Activated T-cell treated with anti-CD3 and anti-CD28 coated beads for 48 hours (primary cell): Measurements from ENCODE around the gene VKORC1.
"Not testable (repeated sequence)": the region's sequence is repeated elsewhere in the genome, so short reads cannot be mapped to it uniquely, and the experiment has no call there.

ENCODE experiments used
- DNase-seq: peaks from one replicate; pipeline ENCODE4 v3.0.0-alpha.2; 2020; ENCODE audit warnings: low read depth

VKORC1 gene

DNA sequence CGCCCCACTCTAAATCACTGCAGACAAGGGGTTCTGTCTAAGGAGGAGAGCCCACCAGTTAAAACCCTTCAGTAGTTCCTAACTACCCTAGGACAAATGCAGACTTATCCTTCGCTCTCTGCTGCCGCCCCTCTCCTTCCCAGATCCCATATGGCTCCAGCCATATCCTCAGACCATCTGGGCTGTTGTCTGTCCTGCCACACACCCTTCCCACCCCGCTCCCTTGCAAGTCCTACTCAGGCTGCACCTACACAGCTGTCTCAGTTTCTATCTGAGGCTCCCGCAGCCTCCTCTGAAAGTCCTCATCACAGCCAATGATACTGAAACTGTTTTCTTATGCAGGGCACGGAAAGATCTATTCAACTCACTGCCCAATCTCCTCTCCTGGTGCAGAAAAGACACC lies 12.9 kb upstream of the VKORC1 start:
- DNase-seq: peak; percentile 36

DNA sequence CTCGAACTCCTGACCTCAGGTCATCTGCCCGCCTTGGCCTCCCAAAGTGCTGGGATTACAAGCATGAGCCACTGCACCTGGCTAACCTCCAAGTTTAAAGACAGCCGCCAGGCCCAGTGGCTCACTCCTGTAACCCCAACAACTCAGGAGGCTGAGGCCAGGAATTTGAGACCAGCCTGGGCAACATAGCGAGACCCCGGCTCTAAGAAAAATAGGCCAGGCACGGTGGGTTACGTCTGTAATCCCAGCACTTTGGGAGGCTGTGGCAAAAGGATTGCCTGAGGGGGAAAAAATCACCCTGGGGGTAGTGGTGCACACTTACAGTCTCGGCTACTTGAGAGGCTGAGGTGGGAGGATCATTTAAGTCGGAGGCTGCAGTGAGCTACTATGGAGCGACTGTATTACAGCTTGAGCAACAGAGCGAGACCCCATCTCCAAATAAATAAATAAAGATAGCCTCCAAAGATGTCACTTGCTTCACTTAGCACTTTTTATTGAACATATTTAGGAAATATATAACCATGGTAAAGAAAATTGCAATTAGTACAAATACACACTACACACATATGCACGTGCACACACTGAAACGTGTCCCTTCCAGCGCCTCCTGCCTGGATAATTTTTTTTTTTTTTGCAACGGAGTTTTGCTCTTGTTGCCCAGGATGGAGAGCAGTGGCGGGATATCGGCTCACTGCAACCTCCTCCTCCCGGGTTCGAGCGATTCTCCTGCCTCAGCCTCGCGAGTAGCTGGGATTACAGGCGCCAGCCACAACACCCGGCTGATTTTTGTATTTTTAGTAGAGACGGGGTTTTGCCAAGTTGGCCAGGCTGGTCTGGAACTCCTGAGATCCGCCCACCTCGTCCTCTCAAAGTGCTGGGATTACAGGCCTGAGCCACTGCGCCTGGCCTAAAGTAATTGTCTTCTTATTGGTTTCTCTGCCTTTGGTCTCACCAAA lies 12.2 kb upstream of the VKORC1 start:
- DNase-seq: no peak

DNA sequence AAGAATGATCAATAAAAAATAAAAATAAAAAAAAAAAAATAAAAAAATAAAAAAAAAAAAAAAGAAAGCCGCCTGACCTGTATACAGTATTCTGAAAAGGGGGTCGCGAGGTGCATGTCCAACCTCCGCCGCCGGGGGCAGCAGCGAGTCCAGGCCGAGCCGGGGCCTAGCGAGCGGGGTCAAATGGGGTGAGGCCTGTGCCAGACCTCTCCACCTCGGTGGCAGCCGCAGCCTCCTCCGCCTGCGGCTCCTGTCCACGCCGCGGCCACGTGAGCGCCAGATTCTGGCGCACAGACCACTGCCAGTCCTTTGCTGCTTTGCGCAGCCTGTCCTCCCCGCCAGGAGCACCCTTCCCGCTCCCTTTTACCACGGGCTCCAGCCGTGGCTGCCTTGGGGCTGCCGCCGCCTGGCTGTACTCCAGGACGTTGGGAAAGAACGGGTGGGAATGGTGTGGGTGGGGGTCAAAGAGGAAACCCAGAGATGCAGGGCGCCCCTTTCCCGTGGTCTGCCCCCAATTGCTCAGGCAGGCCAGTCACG lies 11.1 kb upstream of the VKORC1 start:
- DNase-seq: peak; percentile 85

DNA sequence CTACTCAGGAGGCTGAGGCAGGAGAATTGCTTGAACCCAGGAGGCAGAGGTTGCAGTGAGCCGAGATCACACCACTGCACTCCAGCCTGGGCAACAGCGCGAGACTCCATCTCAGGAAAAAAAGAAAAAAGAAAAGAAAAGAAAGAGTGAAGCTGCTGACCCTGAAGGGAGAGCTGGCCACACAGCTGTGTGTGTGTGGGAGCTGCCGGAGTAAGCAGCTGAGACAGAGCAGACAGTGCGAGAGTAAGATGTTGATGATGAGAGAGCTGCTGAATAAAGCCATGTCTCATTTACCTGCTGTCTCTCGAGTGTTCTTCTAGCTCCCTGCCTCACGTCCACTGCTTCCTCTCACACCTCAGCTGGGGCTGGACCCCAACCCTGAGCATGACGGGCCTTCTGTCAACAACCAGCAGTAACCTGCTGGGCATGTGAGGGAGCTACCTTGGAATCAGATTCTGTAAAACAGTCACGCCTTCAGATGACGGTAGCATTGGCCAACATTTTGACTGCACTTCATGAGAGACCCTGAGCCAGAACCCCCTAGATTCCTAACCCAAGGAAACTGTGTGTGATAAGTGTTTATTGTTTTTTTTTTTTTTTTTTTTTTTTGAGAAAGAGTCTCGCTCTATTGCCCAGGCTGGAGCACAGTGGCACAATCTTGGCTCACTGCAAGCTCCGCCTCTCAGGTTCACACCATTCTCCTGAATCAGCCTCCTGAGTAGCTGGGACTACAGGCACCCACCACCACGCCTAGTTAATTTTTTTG lies 6.5 kb upstream of the VKORC1 start:
- DNase-seq: not testable (repeated sequence)

DNA sequence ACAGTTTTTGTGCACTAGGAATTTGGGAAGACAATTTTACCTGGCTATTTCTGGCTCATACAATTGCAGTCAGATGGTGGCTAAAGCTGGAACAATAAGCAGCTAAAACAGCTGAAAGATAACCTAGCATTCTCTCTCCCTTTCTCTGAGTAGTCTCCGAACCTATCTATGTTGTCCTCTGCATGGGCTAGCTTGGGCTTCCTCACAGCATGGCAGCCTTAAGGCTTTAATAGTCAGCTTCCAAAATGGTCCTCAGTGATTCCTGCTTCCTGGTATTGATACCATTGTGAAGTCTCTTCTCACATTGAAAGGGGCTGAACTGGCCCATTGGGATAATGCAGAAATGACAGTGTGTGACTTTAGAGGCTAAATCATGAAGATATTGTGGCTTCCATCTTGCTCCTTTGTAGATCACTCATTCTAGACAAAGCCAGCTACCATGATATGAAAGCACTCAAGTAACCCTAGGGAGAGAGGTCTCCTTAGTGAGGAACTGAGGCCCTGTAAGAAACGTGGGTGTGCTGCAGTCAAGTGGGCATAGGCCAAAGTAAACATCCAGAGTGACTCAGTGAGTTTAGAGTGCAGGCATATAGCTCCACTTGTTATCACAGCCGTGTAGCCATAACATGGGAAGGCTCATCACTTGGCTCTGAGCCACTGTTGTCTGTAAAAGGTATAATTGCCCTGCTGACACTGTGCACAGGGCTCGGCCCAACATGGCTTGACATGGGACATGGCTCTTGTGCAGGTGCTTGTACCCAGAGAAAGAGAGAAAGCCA lies 5.5 kb upstream of the VKORC1 start:
- no peak for DNase-seq

DNA sequence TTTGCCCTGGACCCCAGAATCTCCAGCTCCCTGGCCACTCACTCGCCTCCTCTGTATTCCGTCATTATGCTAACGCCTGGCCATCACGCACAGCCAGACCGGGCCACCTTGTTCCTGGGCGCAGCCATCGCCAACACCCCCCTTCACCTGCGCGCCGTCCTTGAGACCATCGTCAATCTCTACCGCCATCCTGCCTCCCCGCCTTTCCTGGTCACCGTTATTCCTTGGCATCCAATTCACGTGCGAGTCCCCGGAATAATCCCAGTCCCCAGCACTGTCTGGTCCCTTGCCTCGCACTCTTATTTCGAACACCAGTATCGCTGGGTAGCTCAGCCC lies 541 bp downstream of the VKORC1 start:
- no peak for DNase-seq

DNA sequence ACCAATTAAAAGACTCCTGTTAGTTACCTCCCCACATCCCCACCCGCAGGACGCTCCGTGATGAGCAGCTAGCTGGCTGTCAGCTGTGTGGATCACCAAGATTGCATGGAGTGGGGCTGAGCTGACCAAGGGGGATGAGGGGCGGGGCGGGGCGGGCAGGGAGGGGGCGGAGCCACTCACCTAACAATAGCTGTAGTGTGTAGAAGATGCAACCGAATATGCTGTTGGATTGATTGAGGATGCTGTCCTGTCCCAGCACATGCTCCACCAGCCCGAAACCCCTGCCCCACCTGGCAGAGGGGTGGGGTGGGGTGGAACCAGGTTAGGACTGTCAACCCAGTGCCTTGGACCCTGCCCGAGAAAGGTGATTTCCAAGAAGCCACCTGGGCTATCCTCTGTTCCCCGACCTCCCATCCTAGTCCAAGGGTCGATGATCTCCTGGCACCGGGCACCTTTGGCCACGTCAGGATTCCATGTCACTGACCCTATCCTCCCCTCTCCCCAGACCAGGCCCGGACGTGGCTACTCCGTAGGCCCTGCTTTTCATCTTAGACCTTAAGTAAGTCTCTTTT lies 1.4 kb downstream of the VKORC1 start:
- no peak for DNase-seq

DNA sequence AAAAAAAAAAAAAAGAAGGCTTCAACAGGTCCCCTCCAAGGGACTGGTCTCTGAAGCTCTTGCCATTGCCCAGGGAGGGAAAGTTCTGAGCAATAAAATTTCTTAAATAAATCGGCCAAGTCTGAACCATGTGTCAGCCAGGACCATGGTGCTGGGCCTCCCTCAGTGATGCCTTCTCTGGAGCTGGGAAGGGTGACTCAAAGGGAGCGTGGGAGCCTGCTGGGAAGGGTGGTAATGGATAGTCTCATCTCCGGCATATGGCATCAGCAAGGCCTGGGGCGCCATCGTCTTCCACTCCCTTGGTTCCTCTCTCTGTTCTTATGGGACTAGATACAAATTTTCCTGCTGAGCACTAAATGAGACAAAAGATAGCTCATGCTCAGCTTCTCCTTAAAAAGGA lies 2.3 kb downstream of the VKORC1 start:
- DNase-seq: no peak

DNA sequence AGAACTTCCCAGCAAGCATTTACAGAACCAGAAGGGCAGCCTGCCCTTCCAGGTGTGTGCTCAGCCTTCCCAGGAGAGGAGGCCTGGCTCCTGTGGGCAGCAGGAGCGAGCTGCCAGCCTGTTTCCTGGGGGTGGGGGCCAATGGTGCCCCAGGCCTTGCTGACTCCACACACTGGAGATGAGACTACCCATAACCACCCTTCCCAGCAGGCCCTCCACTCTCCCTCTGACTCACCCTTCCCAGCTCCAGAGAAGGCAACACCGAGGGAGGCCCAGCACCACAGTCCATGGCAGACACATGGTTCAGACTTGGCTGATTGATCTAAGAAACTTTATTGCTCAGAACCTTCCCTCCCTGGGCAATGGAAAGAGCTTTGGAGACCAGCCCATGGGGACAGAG lies 4.1 kb downstream of the VKORC1 start:
- DNase-seq: no peak

DNA sequence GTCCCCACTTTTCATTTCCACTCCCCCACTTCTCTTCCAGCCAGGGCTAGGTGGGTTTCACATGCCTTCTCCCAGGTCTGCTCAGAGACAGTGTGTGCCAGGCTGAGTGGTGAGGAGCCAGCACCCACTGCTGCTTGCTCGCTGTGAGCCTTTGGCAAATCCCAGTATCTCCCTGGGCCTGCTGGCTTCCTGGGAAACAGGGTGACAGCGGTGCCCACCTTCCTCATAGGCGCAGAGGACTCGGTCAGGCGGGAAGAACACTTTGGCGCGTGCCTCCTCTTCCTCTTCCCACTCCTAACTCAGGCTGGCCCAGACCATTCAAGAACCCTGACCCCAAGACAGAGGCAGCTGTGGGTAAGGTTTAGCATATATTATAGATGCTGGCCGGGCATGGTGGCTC lies 5.4 kb downstream of the VKORC1 start:
- no peak for DNase-seq

DNA sequence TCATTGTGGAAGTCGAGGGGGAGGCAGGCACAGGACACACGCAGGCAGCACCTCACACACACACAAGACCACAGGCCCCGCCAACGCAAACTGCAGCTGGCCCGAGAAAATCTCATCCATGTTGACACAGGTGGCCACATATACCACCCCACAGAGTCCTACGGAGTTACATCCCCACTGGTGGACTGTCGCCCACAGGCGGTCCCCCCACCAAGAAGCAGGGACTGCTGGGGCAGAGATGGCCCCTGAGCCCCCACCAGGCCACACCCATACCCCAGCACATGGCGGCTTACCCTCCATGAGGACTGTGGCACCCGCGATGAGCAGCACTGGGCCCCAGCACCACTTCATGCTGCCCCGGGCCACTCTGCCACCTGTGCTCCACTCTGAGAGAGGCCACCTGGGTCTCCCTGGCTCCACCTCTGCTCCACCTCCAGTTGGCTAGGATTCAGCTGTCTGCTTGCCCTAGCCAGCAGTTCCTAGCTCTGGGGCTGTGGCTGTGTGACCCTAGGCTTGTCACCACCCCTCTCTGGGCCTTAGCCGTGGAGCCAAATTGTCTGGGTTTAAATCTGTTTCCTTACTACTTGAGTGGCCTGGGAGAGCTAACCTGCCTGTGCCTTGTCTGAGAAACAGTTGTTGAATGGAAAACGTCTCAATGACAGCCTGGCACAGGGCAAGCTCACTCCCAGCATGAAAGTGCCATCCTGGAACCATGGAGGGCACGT lies 6.0 kb downstream of the VKORC1 start, which contains the start of gene PRSS53:
Gene PRSS53, minus strand, starts transcription at position 485 of the 725 bp plus-strand sequence. Its CDS starts 134 bp downstream, at position 351.
- DNase-seq: no peak

DNA sequence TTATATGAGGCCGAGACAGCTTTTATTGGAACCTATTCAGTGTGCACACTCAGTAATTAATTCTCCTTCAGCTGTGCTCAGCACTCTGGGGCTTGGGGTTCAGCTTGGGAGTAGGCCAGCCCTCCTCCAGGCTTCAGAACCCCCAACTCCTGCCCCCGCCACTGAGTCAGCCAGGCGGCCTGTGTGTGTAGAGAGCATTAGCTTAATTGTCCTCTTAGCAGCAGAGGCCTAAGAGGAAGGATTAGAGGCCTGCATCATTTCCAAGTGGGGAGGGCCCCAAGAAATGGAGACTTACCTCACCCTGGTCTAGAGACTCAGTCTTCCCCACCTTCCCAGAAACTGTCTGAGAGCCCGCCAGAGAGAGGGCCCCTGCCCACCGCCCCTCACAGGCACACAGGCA lies 6.6 kb downstream of the VKORC1 start:
- DNase-seq: no peak

DNA sequence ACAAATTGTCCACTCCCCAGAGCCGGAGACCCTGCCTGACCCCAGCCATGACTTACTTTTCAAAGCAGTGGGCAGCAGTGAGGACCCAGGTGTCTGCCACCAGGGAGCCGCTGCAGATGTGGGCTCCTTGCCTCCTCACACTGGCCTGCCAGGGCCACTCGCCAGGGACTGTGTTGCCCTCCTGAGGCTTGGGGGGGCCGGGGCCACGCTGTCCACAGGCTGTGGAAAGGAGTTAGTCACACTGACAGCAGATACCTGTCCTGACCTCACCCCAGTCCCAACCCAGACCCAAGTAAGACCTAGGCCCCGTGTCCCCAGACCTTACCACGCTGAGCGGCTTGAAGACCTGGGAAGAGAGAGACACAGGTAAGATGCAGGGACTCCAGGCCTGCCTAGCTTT lies 7.1 kb downstream of the VKORC1 start:
- no peak for DNase-seq

DNA sequence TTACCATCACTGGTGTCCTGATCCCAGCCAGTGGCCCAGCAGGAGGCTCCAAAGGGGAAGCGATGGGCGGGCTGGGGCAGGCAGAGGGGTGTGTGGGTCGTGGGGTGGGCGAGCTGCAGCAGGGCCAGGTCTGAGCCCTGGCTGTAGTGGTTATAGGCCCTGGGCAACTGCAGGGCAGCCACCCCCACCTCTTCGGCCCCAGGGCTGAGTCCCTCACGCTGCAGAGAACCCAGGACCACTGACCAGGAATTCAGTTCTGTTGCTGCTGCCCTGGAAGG lies 8.0 kb downstream of the VKORC1 start:
- no peak for DNase-seq

DNA sequence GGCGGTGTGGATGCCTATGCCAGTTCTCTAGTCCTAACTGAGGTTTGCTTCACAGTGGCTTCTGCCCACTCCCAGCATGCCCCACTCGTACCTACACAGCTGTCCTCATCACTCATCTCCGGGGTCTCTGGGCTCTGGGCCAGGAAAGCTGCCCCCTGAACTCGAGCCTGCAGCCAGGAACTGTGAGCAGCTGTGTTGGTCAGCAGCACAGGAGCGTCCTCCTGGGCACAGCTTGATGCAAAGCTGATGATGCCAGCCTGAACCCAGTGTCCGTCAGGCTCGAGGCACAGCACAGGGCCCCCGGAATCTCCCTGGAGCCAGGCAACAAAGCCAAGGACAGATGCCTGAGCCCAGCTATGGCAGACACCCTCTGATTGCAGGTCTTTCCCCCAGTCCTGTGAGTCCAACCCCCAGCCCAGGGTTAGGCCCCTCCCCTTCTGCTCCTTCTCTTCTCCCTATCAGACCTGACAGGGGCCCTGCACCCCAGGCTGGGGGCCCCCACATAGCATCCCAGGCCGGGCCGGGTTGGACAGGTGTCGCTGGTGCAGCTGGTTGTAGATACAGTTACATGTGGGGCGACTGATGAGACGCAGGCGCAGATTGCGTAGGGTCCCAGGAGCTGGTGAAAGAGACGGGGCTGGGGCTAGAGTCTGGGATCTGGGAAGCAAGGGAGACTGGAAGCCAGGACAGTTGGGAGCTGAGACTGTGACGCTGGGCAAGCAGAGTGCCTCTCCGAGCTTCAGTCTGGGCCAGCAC lies 8.5 kb downstream of the VKORC1 start:
- DNase-seq: no peak

DNA sequence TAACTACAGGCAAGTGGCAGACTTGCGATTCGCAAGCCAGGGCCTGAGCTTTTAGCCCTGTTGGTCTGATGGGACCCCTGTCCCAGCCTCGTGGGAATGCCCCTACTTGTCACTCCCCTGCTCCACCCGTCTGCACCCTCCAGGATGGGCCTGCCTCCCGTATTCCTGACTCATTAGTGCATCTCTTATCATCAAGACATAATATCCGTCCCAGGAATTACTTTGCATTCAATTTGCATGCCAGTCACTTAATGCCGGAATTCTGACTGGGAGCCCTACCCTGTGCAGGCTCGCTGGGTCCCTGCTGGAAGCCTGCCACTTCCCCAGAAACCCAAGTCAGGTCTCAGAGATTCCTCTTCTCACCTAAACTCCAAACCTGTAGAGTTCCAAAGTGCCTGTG lies 9.2 kb downstream of the VKORC1 start:
- no peak for DNase-seq

DNA sequence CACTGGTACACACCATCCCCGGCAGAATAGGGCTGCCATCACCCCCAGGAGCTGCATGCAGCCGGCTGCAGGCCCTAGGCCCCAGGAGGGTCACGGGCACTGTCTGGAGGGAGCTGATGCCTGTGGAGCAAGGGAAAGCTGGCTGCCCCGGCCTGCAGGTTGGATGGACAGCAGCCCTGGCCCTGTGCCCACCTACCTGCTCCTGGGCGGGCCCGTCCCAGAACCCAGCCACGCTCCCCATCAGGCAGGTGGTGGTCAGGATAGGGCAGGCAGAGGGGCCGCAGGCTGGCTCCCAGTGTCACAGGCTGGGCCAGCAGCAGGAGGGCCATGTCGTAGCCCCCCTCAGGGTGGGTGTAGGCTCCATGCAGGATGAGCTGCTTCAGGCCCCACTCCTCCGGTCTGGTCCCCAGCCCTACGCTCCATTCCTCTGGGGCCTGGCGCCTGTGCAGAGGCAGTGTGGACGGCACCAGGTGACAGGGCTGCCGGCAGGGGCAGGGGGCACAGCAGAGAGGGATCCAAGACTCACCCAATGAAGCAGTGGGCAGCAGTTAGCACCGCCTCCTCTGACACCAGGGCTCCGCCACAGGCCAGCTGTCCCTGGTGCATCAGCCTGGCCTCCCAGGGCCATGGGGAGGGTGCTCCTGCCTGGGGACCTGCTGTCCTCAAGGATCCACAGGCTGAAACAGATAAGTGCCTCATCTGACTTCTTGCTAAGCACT lies 9.9 kb downstream of the VKORC1 start:
- DNase-seq: no peak

DNA sequence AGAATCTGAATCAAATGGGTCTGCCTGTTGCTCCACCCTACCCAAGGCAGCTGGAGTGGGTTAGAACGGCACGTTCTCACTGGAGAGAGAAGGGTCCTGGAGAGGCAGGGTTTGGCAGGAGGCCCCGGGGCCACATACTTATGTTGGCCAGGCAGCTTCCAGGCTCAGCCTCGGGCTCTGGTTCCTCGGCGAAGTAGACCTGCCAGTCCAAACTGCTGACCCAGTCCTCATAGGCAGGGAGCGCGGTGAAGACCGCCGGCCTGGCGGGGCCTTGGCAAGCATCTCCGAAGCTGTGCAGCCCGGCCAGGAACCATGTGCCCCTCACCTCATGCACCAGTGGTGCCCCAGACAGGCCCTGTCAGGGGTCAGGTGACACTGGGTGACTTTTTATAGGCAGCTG lies 10.6 kb downstream of the VKORC1 start:
- DNase-seq: no peak

DNA sequence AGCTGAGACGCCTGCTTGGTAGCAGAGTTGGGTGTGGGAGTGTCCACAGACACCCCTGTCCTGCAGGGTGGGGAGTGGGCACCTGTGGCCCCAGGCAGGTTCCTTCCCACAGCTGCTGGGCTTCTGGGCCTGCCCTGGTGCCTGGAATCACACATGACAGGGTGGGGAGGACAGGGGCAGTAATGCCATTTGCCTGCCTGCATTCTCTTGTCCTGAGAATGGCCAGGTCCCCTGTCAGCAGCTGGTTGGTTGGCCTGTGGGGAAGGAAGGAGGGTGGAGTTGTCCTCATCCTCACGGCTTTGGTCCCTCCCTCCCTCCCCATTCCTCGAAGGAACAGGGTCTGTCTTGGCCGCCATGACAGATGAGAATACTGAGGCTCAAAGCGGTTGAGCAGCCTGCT lies 11.0 kb downstream of the VKORC1 start:
- no peak for DNase-seq

DNA sequence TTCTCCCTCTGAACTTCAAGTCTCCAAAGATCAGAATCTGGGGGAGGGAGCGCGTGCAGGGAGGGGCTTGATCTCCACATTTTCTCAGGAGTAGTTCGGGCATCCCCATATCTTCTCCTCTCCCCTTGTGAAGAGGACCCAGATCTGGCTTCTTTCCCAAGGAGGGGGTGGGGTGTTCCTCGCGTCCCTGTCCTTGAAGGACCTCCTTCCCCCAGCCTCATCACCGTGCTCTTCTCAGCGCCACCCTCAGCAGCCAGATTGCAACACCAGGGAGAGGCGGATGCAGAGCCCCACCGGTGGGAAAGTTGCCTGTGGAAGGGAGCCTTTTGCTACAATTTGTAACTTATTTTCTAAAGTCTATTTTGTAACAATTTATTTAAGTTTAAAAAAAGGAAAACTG lies 11.5 kb downstream of the VKORC1 start:
- no peak for DNase-seq
